ENCODE data around the gene CALHM6. TPM values are rescaled to one million over a fixed set of nuclear protein-coding genes. Genes with fewer than 3 reads are reported as not detected.

CALHM6 gene
- total RNA-seq, 1 donor from 2014 or later: not detected

- H3F3A ChIP-seq (ENCODE audit: low read depth): no peaks in the 10 kb centered on the region
- H2AFZ ChIP-seq (replicated peaks): no peak overlapping the region
- H3K36me3 ChIP-seq: no peaks in the 10 kb centered on the region
Observed at GRCh38 chr6:116465246-116465645, 4.1 kb downstream of the CALHM6 start.

DNA sequence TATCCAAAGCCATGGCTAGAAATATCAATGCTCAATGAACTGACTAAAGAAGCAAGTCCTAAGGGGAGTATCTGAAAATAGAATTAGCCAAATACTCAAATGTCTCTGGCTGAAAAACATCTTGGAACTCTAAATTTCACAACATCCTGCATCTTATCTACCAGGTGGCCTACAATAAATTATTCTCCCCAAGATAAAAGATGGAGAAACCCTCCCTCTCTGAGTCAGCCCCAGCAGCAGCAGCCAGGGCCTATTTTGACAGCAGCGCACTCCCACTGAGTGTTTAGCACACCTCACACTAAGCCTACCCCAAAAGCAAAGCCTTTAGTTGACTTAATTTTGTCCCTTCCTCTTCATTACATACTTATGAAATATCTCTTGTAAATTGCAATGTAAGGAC is 5.9 kb downstream of the CALHM6 start:
- no peak overlapping the region for H3K9ac ChIP-seq
- H3K36me3 Mint-ChIP-seq: no peaks in the 10 kb centered on the region
- no peak overlapping the region for H2AFZ ChIP-seq (replicated peaks)
- no peaks in the 10 kb centered on the region for H3K79me2 ChIP-seq (ENCODE audit: low read depth)
- peaks cover 27% of the 10 kb centered on the region for H3K4me1 Mint-ChIP-seq
- no peaks in the 10 kb centered on the region for H3K36me3 ChIP-seq
- no peak for DNase-seq (ENCODE audit: low spot score)
- H3K27me3 Mint-ChIP-seq (ENCODE audit: insufficient read depth, low read depth): peaks cover 6% of the 10 kb centered on the region
- no peak overlapping the region for H3K27ac Mint-ChIP-seq
- H3K4me2 ChIP-seq: no peak overlapping the region
- no peak overlapping the region for H3K27ac ChIP-seq
- H4K20me1 ChIP-seq (ENCODE audit: low read depth): no peaks in the 10 kb centered on the region
- no peaks in the 10 kb centered on the region for H3K9me3 Mint-ChIP-seq
- TF ChIP-seq EZH2 (IDR thresholded peaks at IDR 0.05): no peak
- no peak for TF ChIP-seq CTCF (IDR thresholded peaks at IDR 0.05)
- TF ChIP-seq EZH2phosphoT487 (IDR thresholded peaks at IDR 0.05): no peak
- H3F3A ChIP-seq (ENCODE audit: low read depth): no peaks in the 10 kb centered on the region
- H3K27me3 ChIP-seq: peaks cover 29% of the 10 kb centered on the region
- no peaks in the 10 kb centered on the region for H3K9me3 ChIP-seq (ENCODE audit: low read depth)
- H3K4me3 ChIP-seq: no peak overlapping the region
- no peaks in the 10 kb centered on the region for H3K4me1 ChIP-seq
- H3K4me3 Mint-ChIP-seq: no peak overlapping the region

More at GRCh38 chr6:116465246-116465645, 4.1 kb downstream of the CALHM6 start:
- Mint-ChIP-seq H3K27me3 (ENCODE audit: insufficient read depth, low read depth) (peaks cover 9% of the 10 kb centered on the region), H3K4me3 (no peak overlapping the region), H3K27ac (no peak overlapping the region), H3K4me1 (peaks cover 26% of the 10 kb centered on the region), H3K9me3 (peaks cover 2% of the 10 kb centered on the region), H3K36me3 (no peaks in the 10 kb centered on the region)
- Histone ChIP-seq H3K9ac (no peak overlapping the region), H3K4me3 (no peak overlapping the region), H4K20me1 (ENCODE audit: low read depth) (no peaks in the 10 kb centered on the region), H3K4me1 (no peaks in the 10 kb centered on the region), H3K4me2 (no peak overlapping the region), H3K27me3 (peaks cover 47% of the 10 kb centered on the region), H3K79me2 (ENCODE audit: low read depth) (no peaks in the 10 kb centered on the region), H3K27ac (no peak overlapping the region), H3K9me3 (ENCODE audit: low read depth) (no peaks in the 10 kb centered on the region)
- DNase-seq (ENCODE audit: low spot score): no peak
- TF ChIP-seq EZH2 (IDR thresholded peaks at IDR 0.05) (no peak), CTCF (IDR thresholded peaks at IDR 0.05) (no peak), EZH2phosphoT487 (IDR thresholded peaks at IDR 0.05) (no peak)

DNA sequence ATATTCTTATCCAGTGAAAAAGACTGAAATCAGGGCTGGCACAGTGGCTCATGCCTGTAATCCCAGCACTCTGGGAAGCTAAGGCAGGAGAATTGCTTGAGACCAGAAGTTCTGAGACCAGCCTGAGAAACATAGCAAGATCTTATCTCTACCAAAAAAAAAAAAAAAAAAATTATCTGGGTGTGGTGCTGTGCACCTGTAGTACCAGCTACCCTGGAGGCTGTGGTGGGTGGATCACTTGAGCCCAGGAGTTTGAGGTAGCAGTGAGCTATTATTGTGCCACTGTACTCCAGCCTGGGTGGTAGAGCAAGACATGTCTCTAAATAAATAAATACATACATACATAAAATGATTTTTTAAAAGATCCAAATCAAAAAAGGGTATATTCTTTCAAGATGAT is 6.3 kb downstream of the CALHM6 start:
- Mint-ChIP-seq H3K27me3 (ENCODE audit: insufficient read depth, low read depth) (peaks cover 4% of the 10 kb centered on the region), H3K9me3 (no peaks in the 10 kb centered on the region), H3K36me3 (no peaks in the 10 kb centered on the region), H3K27ac (no peak overlapping the region), H3K4me3 (no peak overlapping the region), H3K4me1 (peaks cover 25% of the 10 kb centered on the region)
- Histone ChIP-seq H3K4me1 (no peaks in the 10 kb centered on the region), H2AFZ (replicated peaks) (no peak overlapping the region), H3F3A (ENCODE audit: low read depth) (no peaks in the 10 kb centered on the region), H3K9ac (no peak overlapping the region), H3K79me2 (ENCODE audit: low read depth) (no peaks in the 10 kb centered on the region), H3K27ac (no peak overlapping the region), H3K4me3 (no peak overlapping the region), H4K20me1 (ENCODE audit: low read depth) (no peaks in the 10 kb centered on the region), H3K4me2 (no peak overlapping the region), H3K27me3 (peaks cover 25% of the 10 kb centered on the region), H3K36me3 (no peaks in the 10 kb centered on the region), H3K9me3 (ENCODE audit: low read depth) (no peaks in the 10 kb centered on the region)
- TF ChIP-seq CTCF (IDR thresholded peaks at IDR 0.05) (no peak), EZH2 (IDR thresholded peaks at IDR 0.05) (no peak), EZH2phosphoT487 (IDR thresholded peaks at IDR 0.05) (no peak)
- no peak for DNase-seq (ENCODE audit: low spot score)
